OCI-LY7 (cell line): ENCODE results near the gene TAB2.

ENCODE experiments used
- CTCF ChIP-seq: fragments of 200-600 bp; sonication (generic); conservative IDR thresholded peaks from 2 replicates; pipeline ENCODE4 v1.5.1; 2014; ENCODE audit warnings: mild to moderate bottlenecking, antibody characterized with exemption, low read length, moderate library complexity, mixed read lengths
- EZH2phosphoT487 ChIP-seq: fragments of 200-600 bp; sonication (generic); IDR thresholded peaks from 2 replicates; pipeline ENCODE4 v1.6.1; 2018; ENCODE audit warnings: low read depth, borderline replicate concordance, mild to moderate bottlenecking, mixed run types, antibody characterized with exemption, low read length, moderate library complexity, mixed read lengths

GRCh38 chr6:149384464-149384863 lies 67.0 kb downstream of the TAB2 start:
- TF ChIP-seq CTCF (no peak), EZH2phosphoT487 (no peak)
